Natural killer cell (primary cell): ENCODE results near the gene HTRA1. TPM values are rescaled to one million over a fixed set of nuclear protein-coding genes. Genes with fewer than 3 reads are reported as not detected.

Experiments used
- ATAC-seq, 3 donors: fragments of 150-1000 bp in 2 of 3; fragments of 200-7000 bp in 1 of 3; cut with Tn5 transposase; 1 replicate in 1 of 3; 2 replicates in 2 of 3; pipeline ENCODE4 v1.10.0; 2021; ENCODE audit warnings: mild to moderate bottlenecking in 2 of 3, moderate library complexity in 2 of 3
- DNase-seq, 2 donors: peaks; one replicate each; pipeline versions ENCODE4 v3.0.0 to v3.0.0-alpha.2; 2013 to 2021; ENCODE audit warnings: mixed read lengths in 1 of 2
- H3K27ac ChIP-seq: one replicate; pipeline ENCODE4 v1.5.1; 2013; ENCODE audit warnings: mild to moderate bottlenecking, low read length
- H3K27me3 ChIP-seq: one replicate; pipeline ENCODE4 v1.6.1; 2013; ENCODE audit warnings: low read length; ENCODE audit not compliant: control insufficient read depth, insufficient read depth
- H3K36me3 ChIP-seq: one replicate; pipeline ENCODE4 v1.6.1; 2013; ENCODE audit warnings: low read length; ENCODE audit not compliant: control insufficient read depth, insufficient read depth
- H3K4me1 ChIP-seq: one replicate; pipeline ENCODE4 v1.6.1; 2013; ENCODE audit warnings: low read length; ENCODE audit not compliant: control insufficient read depth, insufficient read depth
- H3K4me3 ChIP-seq: one replicate; pipeline ENCODE4 v1.5.1; 2013; ENCODE audit warnings: low read length
- H3K9me3 ChIP-seq: one replicate; pipeline ENCODE4 v1.6.1; 2013; ENCODE audit warnings: low read length; ENCODE audit not compliant: control insufficient read depth, insufficient read depth
- H3K27ac Mint-ChIP-seq, 2 donors: one replicate each; pipeline ENCODE4 v1.8.0; 2022; ENCODE audit warnings: mild to moderate bottlenecking in 2 of 2, mixed read lengths in 2 of 2, moderate library complexity in 1 of 2
- H3K27me3 Mint-ChIP-seq, 2 donors: one replicate each; pipeline ENCODE4 v1.8.0; 2022; ENCODE audit warnings: low read depth in 2 of 2, mixed read lengths in 2 of 2
- H3K36me3 Mint-ChIP-seq: one replicate; pipeline ENCODE4 v1.8.0; 2022; ENCODE audit warnings: mixed read lengths
- H3K4me1 Mint-ChIP-seq, 2 donors: one replicate each; pipeline ENCODE4 v1.8.0; 2022; ENCODE audit warnings: mixed read lengths in 2 of 2
- H3K4me3 Mint-ChIP-seq: one replicate; pipeline ENCODE4 v1.8.0; 2022; ENCODE audit warnings: mild to moderate bottlenecking, moderate library complexity, mixed read lengths
- H3K9me3 Mint-ChIP-seq, 2 donors: one replicate each; pipeline ENCODE4 v1.8.0; 2022; ENCODE audit warnings: mixed read lengths in 2 of 2
- WGBS: methylation state at CpG from one replicate; pipeline ENCODE4 v1.1.7; 2013; ENCODE audit warnings: missing lambda C conversion rate; ENCODE audit not compliant: insufficient coverage; 5-methylcytosine and 5-hydroxymethylcytosine counted together
- intact Hi-C: fragments of 100-400 bp; cut with micrococcal nuclease; formaldehyde crosslinking; loops from one replicate; pipeline ENCODE4 v1.14.2; 2022
- total RNA-seq, 4 donors: library from RNA; stranded (reverse); fragments of 120-200 nt in 1 of 4; gene quantifications; one replicate each; pipeline versions ENCODE4 v1.2.3 to v1.2.4, GENCODE V29; 2013 to 2022
- TF ChIP-seq, protein P1 (sequence below): fragments of 200-600 bp; IDR thresholded peaks from one replicate; pipeline ENCODE4 v1.8.0; 2022; ENCODE audit warnings: antibody characterized with exemption

HTRA1 gene
- total RNA-seq, 3 donors from 2014 or later (not counting 1 experiment from before 2014, with no cell fraction given): not detected

DNA sequence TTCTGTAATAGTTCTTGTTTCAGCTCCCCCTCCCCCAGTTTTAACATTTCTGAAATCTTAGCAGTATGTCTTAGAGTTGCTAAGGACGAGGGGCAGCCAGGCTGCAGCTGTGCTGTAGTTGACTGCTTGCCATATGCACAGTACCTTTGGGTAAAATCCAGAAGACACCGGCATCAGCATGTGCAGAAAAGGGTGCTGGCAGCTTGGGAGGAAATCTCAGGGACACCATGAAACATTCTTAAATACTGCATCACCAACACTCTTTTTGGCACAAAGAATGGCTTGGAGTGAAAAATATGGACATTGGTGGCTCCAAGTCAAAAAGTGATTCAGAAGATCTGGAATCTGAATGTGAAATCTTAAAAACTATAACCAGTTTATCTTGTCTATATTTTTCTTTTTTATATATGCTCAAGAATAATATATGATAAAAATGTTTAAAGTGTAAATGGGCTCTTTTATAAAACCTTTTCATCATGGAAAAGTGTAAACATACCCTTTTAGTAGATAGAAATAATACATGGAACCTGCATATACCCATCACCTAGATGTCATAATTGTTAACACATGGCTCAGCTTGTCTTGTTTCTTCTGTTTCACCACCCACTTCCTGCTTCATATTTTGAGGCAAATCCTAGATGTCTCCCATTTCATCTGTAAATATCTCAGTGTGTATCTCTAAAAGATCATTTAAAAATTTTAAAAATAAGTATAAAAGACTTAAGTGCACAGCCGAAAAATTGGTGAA lies 41.3 kb upstream of the HTRA1 start:
- peaks cover 9% of the 10 kb centered on the region for H3K36me3 Mint-ChIP-seq
- peak overlapping the region; percentile 68 for H3K4me3 Mint-ChIP-seq
- DNase-seq (peak in 1 of 2 donors; percentile 25), ATAC-seq (no peak)
- Histone ChIP-seq H3K27me3 (no peaks in the 10 kb centered on the region), H3K4me1 (peaks cover 39% of the 10 kb centered on the region), H3K9me3 (no peaks in the 10 kb centered on the region), H3K27ac (peak overlapping the region; percentile 60), H3K4me3 (no peak overlapping the region), H3K36me3 (peaks cover 6% of the 10 kb centered on the region)
- WGBS: 81% methylated on average over 2 of the region's 3 CpGs
- H3K9me3 Mint-ChIP-seq: no peaks in the 10 kb centered on the region
- no peaks in the 10 kb centered on the region for H3K27me3 Mint-ChIP-seq
- peaks cover 72 to 79% of the 10 kb centered on the region in 2 donors for H3K4me1 Mint-ChIP-seq
- H3K27ac Mint-ChIP-seq: peak overlapping the region; percentile 83 to 96
- TF ChIP-seq, protein P1, sequence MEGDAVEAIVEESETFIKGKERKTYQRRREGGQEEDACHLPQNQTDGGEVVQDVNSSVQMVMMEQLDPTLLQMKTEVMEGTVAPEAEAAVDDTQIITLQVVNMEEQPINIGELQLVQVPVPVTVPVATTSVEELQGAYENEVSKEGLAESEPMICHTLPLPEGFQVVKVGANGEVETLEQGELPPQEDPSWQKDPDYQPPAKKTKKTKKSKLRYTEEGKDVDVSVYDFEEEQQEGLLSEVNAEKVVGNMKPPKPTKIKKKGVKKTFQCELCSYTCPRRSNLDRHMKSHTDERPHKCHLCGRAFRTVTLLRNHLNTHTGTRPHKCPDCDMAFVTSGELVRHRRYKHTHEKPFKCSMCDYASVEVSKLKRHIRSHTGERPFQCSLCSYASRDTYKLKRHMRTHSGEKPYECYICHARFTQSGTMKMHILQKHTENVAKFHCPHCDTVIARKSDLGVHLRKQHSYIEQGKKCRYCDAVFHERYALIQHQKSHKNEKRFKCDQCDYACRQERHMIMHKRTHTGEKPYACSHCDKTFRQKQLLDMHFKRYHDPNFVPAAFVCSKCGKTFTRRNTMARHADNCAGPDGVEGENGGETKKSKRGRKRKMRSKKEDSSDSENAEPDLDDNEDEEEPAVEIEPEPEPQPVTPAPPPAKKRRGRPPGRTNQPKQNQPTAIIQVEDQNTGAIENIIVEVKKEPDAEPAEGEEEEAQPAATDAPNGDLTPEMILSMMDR: no peak
- intact Hi-C loops: no loop called here

DNA sequence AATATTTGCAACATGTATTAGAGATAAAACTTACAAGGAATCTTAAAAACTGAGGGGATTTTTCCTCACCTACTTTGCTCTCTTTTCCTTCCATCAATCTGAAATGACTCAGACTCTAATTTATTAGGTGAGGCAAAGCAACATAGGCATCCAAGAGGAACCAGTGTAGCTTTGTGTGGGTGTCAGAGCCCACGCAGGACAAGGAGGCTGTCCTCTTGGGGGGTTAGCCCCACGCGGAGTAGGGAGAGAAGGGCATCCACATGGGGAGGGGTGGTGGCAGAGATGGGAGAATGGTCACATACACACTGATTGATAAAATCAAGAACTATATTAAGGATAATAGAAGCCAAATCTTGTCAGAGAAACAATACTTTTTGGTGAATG lies 40.7 kb upstream of the HTRA1 start:
- H3K27me3 ChIP-seq: no peaks in the 10 kb centered on the region
- Mint-ChIP-seq H3K4me1 (peaks cover 72 to 74% of the 10 kb centered on the region in 2 donors), H3K27me3 (no peaks in the 10 kb centered on the region), H3K4me3 (peak overlapping the region; percentile 68), H3K9me3 (no peaks in the 10 kb centered on the region), H3K36me3 (peaks cover 9% of the 10 kb centered on the region), H3K27ac (peak overlapping the region; percentile 83 to 96)
- WGBS: 88% methylated on average over 3 of the region's 3 CpGs
- peaks cover 6% of the 10 kb centered on the region for H3K36me3 ChIP-seq
- TF ChIP-seq, protein P1: no peak
- intact Hi-C loops: no loop called here
- H3K27ac ChIP-seq: peak overlapping the region; percentile 60
- H3K9me3 ChIP-seq: no peaks in the 10 kb centered on the region
- H3K4me3 ChIP-seq: no peak overlapping the region
- H3K4me1 ChIP-seq: peaks cover 44% of the 10 kb centered on the region
- ATAC-seq (no peak), DNase-seq (no peak)

DNA sequence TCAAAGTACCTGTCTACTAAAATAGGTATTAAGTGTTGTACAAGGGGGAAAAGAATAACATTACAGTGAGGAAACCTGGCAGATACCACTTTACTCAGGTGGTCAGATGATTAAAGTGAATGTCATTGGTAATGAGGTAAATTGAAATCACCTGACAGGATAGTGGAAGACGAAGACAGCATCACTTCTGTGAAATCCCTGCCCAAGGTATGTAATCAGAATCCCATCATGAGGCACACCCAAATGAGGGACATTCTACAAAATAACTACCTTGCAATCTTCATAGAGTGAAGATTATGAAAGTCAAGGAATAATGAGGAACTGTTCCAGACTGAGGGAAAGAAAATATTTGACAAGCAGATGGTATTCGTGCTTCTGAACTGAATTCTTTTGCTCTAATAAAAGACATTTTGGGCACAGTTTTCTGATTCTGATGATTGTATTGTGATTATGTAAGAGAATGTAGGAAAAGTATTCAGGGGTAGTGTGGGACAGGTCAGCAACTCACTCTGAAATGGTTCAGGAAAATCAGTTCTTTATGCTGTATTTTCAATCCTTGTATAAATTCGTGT lies 40.2 kb upstream of the HTRA1 start:
- Mint-ChIP-seq H3K36me3 (peaks cover 9% of the 10 kb centered on the region), H3K4me1 (peaks cover 72 to 74% of the 10 kb centered on the region in 2 donors), H3K4me3 (peak overlapping the region; percentile 68), H3K27me3 (no peaks in the 10 kb centered on the region), H3K27ac (peak overlapping the region; percentile 83 to 96), H3K9me3 (no peaks in the 10 kb centered on the region)
- peak in 1 of 2 donors; percentile 45 for DNase-seq
- peaks cover 41% of the 10 kb centered on the region for H3K4me1 ChIP-seq
- no peaks in the 10 kb centered on the region for H3K27me3 ChIP-seq
- no peak for ATAC-seq
- no peak overlapping the region for H3K4me3 ChIP-seq
- H3K9me3 ChIP-seq: no peaks in the 10 kb centered on the region
- H3K27ac ChIP-seq: peak overlapping the region; percentile 60
- TF ChIP-seq, protein P1: no peak
- WGBS: 54% methylated on average over 2 of the region's 3 CpGs
- intact Hi-C loops: no loop called here
- peaks cover 4% of the 10 kb centered on the region for H3K36me3 ChIP-seq
